HepG2 (cell line): Measurements from ENCODE around the gene ARIH1. TPM values are rescaled to one million over a fixed set of nuclear protein-coding genes. Genes with fewer than 3 reads are reported as not detected.

Experiments
- ATAC-seq: fragments of 200-7000 bp; cut with Tn5 transposase; 3 replicates; pipeline ENCODE4 v1.9.1; 2020; ENCODE audit warnings: mild to moderate bottlenecking, moderate library complexity
- BruUV-seq: library from RNA; stranded (reverse); fragments of 400-500 nt; replicated peaks from 2 replicates; lab custom pipeline; 2021; lab: Mats Ljungman, UMichigan
- CTCF ChIA-PET: fragments of 300-600 bp; formaldehyde crosslinking; extraction: SDS; loops from one replicate; lab custom pipeline; 2021; ENCODE audit warnings: low total read pairs, inconsistent platforms, low intra/inter-chr PET ratio; lab: Yijun Ruan, JAX
- POLR2A ChIA-PET: fragments of 350-600 bp; sonication (Branson Sonifier 250); formaldehyde crosslinking; loops from one replicate; lab custom pipeline; 2020; ENCODE audit warnings: antibody characterized with exemption, inconsistent platforms; lab: Yijun Ruan, JAX
- DNase-seq: peaks from one replicate; pipeline ENCODE4 v3.0.0-alpha.2; 2015; ENCODE audit warnings: low spot score
- FAIRE-seq: peaks from 3 replicates; lab custom pipeline; 2011; peaks lifted over from hg19 to GRCh38; lab: Jason Lieb, UNC
- H2AFZ ChIP-seq: one replicate; pipeline ENCODE4 v1.6.1; 2011; ENCODE audit warnings: low read length, inconsistent platforms
- H3K27ac ChIP-seq: fragments of 300-600 bp; 3 replicates; pipeline ENCODE4 v1.8.0; 2011; ENCODE audit warnings: mixed run types, mild to moderate bottlenecking, mixed read lengths, low read length, inconsistent platforms; ENCODE audit not compliant: insufficient read depth; ENCODE audit errors: extremely low read length
- H3K27me3 ChIP-seq, 2 experiments: fragments of 200-600 bp in 1 of 2; 2 replicates in 1 of 2; 3 replicates in 1 of 2; pipeline versions ENCODE4 v1.6.0 to v1.8.0; 2011; ENCODE audit warnings: low read length in 2 of 2, mild to moderate bottlenecking in 2 of 2, moderate library complexity in 2 of 2, inconsistent platforms in 1 of 2; ENCODE audit not compliant: insufficient read depth in 2 of 2, control insufficient read depth in 1 of 2
- H3K36me3 ChIP-seq, 2 experiments: fragments of 200-600 bp in 1 of 2; replicated peaks in 1 of 2; 2 replicates in 1 of 2; 3 replicates in 1 of 2; pipeline versions ENCODE4 v1.5.1 to v1.8.0; 2011; ENCODE audit warnings: low read length in 2 of 2, inconsistent platforms in 1 of 2; ENCODE audit not compliant: insufficient read depth in 2 of 2, control insufficient read depth in 1 of 2
- H3K4me1 ChIP-seq: 2 replicates; pipeline ENCODE4 v1.5.1; 2012; ENCODE audit warnings: low read length, inconsistent platforms; ENCODE audit not compliant: insufficient read depth
- H3K4me2 ChIP-seq: 2 replicates; pipeline ENCODE4 v1.6.0; 2011; ENCODE audit warnings: low read depth, low read length, inconsistent platforms
- H3K4me3 ChIP-seq, 3 experiments: fragments of 200-600 bp in 1 of 3; sonication (generic), shearing (Covaris generic) in 1 of 3; replicated peaks in 1 of 3; 2 replicates each; pipeline ENCODE4 v1.5.1; 2011 to 2016; ENCODE audit warnings: low read length in 3 of 3, inconsistent platforms in 2 of 3, low read depth in 2 of 3, mild to moderate bottlenecking in 2 of 3, control low read depth in 1 of 3, mixed read lengths in 1 of 3; ENCODE audit not compliant: insufficient read depth in 1 of 3
- H3K79me2 ChIP-seq: one replicate; pipeline ENCODE4 v1.6.1; 2011; ENCODE audit warnings: low read length, inconsistent platforms; ENCODE audit not compliant: insufficient read depth
- H3K9ac ChIP-seq: 2 replicates; pipeline ENCODE4 v1.6.0; 2011; ENCODE audit warnings: mild to moderate bottlenecking, low read depth, low read length, inconsistent platforms; ENCODE audit not compliant: insufficient read depth
- H3K9me3 ChIP-seq: 2 replicates; pipeline ENCODE4 v1.5.1; 2012; ENCODE audit warnings: mild to moderate bottlenecking, low read length
- H4K20me1 ChIP-seq: 2 replicates; pipeline ENCODE4 v1.6.0; 2011; ENCODE audit warnings: inconsistent platforms, mild to moderate bottlenecking, low read length, moderate library complexity; ENCODE audit not compliant: insufficient read depth
- DNMT3B ChIP-seq: conservative IDR thresholded peaks from 2 replicates; pipeline ENCODE4 v1.6.1; 2016; ENCODE audit warnings: missing biosample characterization, control low read depth
- E2F2 ChIP-seq: sonication (generic); formaldehyde crosslinking; IDR thresholded peaks from 2 replicates; pipeline ENCODE4 v1.4.0; 2020; ENCODE audit warnings: missing genetic modification reagents, borderline replicate concordance
- FOXO1 ChIP-seq: sonication (generic); formaldehyde crosslinking; IDR thresholded peaks from 2 replicates; pipeline ENCODE4 v1.4.0; 2020; ENCODE audit warnings: missing genetic modification reagents
- KLF15 ChIP-seq: sonication (generic); formaldehyde crosslinking; IDR thresholded peaks from 2 replicates; pipeline ENCODE4 v1.8.1; 2023; ENCODE audit warnings: borderline replicate concordance, mild to moderate bottlenecking, inconsistent platforms, missing genetic modification reagents, mixed read lengths
- MAFG ChIP-seq: sonication (generic); formaldehyde crosslinking; IDR thresholded peaks from 2 replicates; pipeline ENCODE4 v1.5.1; 2020; ENCODE audit warnings: mild to moderate bottlenecking, missing genetic modification reagents
- NRL ChIP-seq: sonication (generic); formaldehyde crosslinking; IDR thresholded peaks from 2 replicates; pipeline ENCODE4 v1.5.0; 2020; ENCODE audit warnings: missing genetic modification reagents, mild to moderate bottlenecking, moderate library complexity, borderline replicate concordance
- PRMT3 ChIP-seq: sonication (generic); formaldehyde crosslinking; IDR thresholded peaks from 2 replicates; pipeline ENCODE4 v1.8.1; 2022; ENCODE audit warnings: low read depth, mild to moderate bottlenecking, moderate library complexity, missing genetic modification reagents, borderline replicate concordance
- SETDB1 ChIP-seq: sonication (generic); formaldehyde crosslinking; IDR thresholded peaks from 2 replicates; pipeline ENCODE4 v1.5.1; 2020; ENCODE audit warnings: missing genetic modification reagents, mild to moderate bottlenecking, borderline replicate concordance
- SP2 ChIP-seq: sonication (generic); formaldehyde crosslinking; IDR thresholded peaks from 2 replicates; pipeline ENCODE4 v1.5.1; 2020; ENCODE audit warnings: mild to moderate bottlenecking, missing genetic modification reagents
- SRF ChIP-seq: IDR thresholded peaks from 2 replicates; pipeline ENCODE4 v1.6.1; 2011; ENCODE audit warnings: mild to moderate bottlenecking, low read depth, low read length, moderate library complexity
- WGBS: methylation state at CpG from one replicate; pipeline ENCODE4 v1.1.6; 2017; ENCODE audit warnings: low lambda C conversion rate; 5-methylcytosine and 5-hydroxymethylcytosine counted together
- in situ Hi-C: cut with HindIII; loops from 2 replicates; pipeline ENCODE4 v1.10.0; 2017; ENCODE audit warnings: low pct_unique_long_range_greater_than_20kb; ENCODE audit not compliant: extremely low pct_ligation_motif_present
- intact Hi-C: fragments of 100-400 bp; cut with micrococcal nuclease; formaldehyde crosslinking; loops from one replicate; pipeline ENCODE4 v1.10.0; 2022; ENCODE audit not compliant: unreplicated experiment
- polyA plus RNA-seq, 8 experiments: library from polyadenylated mRNA; depleted of rRNA in 3 of 8; stranded (reverse) in 7 of 8; unstranded in 1 of 8; fragments of >200 nt; fragmentation: Illumina TruSeq in 4 of 8; extraction: Trizol in 4 of 8; gene quantifications; 2 replicates each; pipeline versions ENCODE4 v1.2.1 to v1.2.3, GENCODE V29; 2011 to 2016; ENCODE audit warnings: low read depth in 4 of 8, missing spikeins in 1 of 8, mixed read lengths in 1 of 8; ENCODE audit not compliant: insufficient read depth in 1 of 8
- total RNA-seq, 5 experiments: library from RNA; depleted of rRNA; stranded (reverse); fragments of >200 nt; fragmentation: Illumina TruSeq; extraction: Trizol; gene quantifications; 2 replicates each; pipeline ENCODE4 v1.2.3, GENCODE V29; 2016; ENCODE audit warnings: low read depth in 1 of 5

ARIH1 gene
- total and polyA plus RNA-seq, 2 of the 13 experiments (the other 11 are each of a cell fraction or from before 2014, with no cell fraction given) = 38.8 to 59.8 TPM

GRCh38 chr15:72521682-72522081 is 47.6 kb downstream of the ARIH1 start:
- Histone ChIP-seq H3K79me2 (peaks cover 23% of the 10 kb centered on the region), H4K20me1 (no peaks in the 10 kb centered on the region), H3K36me3 (peaks cover 4 to 13% of the 10 kb centered on the region in 2 experiments), H3K4me1 (peaks cover 16% of the 10 kb centered on the region), H3K4me3 (no peak overlapping the region), H3K9ac (no peak overlapping the region), H3K4me2 (no peak overlapping the region), H3K9me3 (no peaks in the 10 kb centered on the region), H2AFZ (no peak overlapping the region), H3K27me3 (no peaks in the 10 kb centered on the region), H3K27ac (no peak overlapping the region)
- DNase-seq (no peak), FAIRE-seq (no peak), ATAC-seq (no peak)
- TF ChIP-seq PRMT3 (CRISPR knock-in tag) (no peak), FOXO1 (no peak), KLF15 (no peak), DNMT3B (no peak), NRL (no peak), SP2 (CRISPR knock-in tag) (no peak), SETDB1 (CRISPR knock-in tag) (no peak), MAFG (CRISPR knock-in tag) (no peak), SRF (no peak), E2F2 (CRISPR knock-in tag) (no peak)
- intact Hi-C loops (no loop called here), in situ Hi-C loops (no loop called here)
- no TSS peak for BruUV-seq
- ChIA-PET POLR2A (no interaction called here), CTCF (no interaction called here)
- 94% methylated on average over 1 of the region's 1 CpG for WGBS
